ENCODE measurements around the gene PATJ. TPM values are rescaled to one million over a fixed set of nuclear protein-coding genes. Genes with fewer than 3 reads are reported as not detected.
"Not testable (repeated sequence)": the region's sequence is repeated elsewhere in the genome, so short reads cannot be mapped to it uniquely, and the experiment has no call there.

The PATJ gene
- total RNA-seq, 1 experiment from 2014 or later, result 40.0 TPM

DNA sequence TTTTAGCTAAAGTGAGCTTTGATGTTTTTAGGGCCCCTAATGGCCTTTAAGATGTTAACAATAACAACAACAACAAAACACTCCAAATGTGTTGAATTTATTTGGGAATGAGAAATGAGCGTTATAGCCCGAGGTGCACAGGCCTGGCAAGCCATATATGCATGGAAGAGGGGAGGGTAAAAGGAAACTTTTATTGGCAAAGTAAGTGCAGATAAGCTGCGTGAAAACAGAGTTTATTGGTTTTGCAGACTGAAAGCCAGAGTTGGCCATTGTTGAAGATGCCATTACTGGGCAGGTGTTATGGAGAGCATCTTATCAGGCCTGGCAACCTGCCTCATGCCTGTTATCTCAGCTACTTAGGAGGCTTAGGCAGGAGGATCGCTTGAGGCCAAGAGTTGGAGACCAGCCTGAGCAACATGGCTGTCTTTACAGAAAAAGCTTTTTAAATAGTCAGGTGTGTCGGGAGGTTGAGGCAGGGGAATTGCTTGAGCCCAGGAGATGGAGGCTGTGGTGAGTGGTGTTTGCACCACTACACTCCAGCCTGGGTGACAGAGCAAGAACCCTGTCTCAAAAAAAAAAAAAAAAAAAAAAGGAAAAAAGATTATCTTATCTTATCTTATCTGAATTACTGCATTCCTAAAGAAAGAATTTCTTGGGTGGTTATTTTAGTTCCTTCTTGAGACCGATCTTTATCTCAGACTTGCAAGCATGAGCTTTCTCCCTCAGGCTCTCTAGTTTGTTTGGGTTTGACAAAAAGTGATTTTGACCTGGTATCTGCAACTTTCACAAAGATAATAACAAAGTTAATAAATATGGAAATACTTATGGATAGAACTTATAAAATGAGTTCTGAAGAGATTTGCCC lies 1.7 kb downstream of the PATJ start:
- in situ Hi-C loops (cut with HindIII; ENCODE audit: low pct_unique_long_range_greater_than_20kb, low sequenced_read_pairs), result no loop called here
- DNase-seq (ENCODE audit: low read depth), result peak; percentile 52

DNA sequence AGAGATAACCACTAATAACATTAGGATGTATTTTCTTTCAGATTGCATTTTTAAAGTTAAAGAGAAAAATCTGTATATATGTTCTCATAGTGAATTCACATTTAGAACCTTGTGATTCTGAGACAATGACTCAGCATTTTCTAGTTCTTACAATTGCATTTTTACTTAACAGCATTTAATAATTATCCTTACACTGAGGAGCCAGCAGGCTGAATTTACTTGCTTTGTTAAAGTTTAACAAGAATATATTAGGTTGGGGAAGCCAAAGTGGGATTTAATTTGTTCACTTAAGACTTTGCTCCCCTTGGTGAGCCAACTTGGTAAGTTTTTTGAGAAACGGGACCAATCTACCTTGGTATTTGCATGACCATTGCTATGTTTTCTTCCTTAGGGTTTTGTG lies 4.5 kb downstream of the PATJ start:
- DNase-seq (ENCODE audit: low read depth), result peak; percentile 65
- in situ Hi-C loops (cut with HindIII; ENCODE audit: low pct_unique_long_range_greater_than_20kb, low sequenced_read_pairs), result no loop called here

DNA sequence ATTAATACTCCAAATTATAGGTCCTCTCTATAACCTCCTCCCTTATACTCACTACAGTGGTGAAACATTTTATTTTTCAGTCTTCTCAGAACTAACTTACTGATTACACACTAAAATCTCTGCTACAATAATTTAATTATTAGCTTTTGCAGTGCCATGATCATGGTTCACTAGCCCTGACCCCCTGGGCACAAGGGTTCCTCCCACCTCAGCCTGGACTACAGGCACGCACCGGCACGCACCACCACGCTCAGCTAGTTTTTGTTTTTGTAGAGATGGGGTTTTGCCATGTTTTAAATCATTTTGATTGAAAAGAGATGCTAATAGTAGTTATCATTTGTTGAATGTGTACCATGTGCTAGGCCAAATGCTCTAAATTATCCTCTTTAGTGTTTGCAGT lies 6.3 kb downstream of the PATJ start:
- DNase-seq (ENCODE audit: low read depth), result peak; percentile 80
- in situ Hi-C loops (cut with HindIII; ENCODE audit: low pct_unique_long_range_greater_than_20kb, low sequenced_read_pairs), result no loop called here

DNA sequence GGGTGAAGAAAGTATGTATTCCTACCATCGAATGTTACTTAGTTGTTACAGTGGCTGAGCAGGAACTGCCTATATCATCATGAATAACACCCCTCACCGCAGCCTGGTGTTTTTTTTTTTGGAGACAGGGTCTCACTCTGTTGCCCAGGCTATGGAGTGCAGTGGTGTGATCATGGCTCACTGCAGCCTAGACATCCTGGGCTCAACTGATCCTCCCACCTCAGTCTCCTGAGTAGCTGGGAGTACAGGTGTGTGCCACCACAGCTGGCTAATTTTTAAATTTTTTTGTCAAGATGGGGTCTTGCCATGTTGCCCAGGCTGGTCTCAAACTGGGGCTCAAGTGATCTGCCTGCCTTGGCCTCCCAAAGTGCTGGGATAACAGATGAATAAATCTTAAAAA lies 7.3 kb downstream of the PATJ start:
- in situ Hi-C loops (cut with HindIII; ENCODE audit: low pct_unique_long_range_greater_than_20kb, low sequenced_read_pairs), result no loop called here
- DNase-seq (ENCODE audit: low read depth), result peak; percentile 52

DNA sequence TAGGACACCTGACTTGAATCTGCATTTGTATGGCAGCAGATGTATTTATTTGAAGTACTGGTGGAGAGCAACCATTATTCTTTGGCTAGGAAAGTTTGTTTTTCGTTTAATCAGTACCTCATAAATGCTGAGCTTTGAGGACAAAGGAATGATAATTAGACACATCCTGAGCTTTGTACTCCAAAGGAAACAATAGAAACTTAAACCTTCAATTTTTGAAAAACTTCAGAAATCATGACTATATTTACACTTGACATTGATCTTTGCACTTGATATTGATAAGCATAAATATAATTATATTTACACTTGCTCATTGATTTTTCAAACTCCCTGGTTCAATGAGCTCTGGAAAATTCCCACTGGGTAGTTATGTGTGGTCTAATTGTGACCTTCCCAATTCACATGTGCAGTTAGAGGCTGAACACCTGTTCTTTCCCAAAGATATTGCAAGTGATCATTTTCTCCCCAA lies 10.7 kb downstream of the PATJ start:
- no peak for DNase-seq (ENCODE audit: low read depth)
- in situ Hi-C loops (cut with HindIII; ENCODE audit: low pct_unique_long_range_greater_than_20kb, low sequenced_read_pairs), result no loop called here

DNA sequence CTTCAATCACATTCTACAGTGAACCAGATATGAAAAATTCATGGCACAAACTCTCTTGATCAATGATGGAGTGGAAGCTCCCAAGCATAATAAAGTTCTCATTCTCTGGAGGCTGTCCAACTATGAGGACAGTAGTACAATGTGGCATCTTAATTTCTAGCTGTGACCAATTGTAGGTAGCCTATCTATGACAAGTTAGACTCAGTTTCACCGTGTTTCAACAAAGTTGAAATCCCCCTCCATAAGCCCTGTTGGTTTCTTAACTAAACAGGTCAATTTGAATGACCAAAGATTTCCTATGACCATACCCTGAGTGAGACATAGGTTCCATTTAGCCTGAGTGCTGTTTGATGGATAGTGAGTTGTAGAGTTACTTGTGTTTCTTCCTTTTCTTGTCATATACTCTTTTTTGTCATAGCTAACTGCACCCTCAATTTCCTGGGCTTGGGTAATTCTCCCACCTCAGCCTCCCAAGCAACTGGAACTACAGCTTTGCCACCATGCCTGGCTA lies 11.8 kb downstream of the PATJ start:
- in situ Hi-C loops (cut with HindIII; ENCODE audit: low pct_unique_long_range_greater_than_20kb, low sequenced_read_pairs), result no loop called here
- DNase-seq (ENCODE audit: low read depth), result no peak

DNA sequence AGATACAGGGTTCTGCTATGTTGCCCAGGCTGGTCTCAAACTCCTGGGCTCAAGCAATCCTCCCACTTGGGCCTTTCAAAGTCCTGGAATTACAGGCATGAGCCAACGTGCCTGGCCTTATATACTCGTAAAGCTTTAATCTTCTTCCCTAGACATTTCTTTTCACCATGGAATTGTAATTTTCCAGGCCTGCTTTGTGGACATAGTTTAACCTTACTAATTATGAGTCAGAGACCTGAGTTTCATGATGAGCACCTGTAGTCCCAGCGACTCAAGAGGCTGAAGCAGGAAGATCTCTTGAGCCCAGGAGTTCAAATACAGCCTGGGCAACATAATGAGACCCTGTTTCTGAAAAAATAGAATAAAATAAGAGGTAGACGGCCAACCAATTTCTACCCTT lies 12.3 kb downstream of the PATJ start:
- in situ Hi-C loops (cut with HindIII; ENCODE audit: low pct_unique_long_range_greater_than_20kb, low sequenced_read_pairs), result no loop called here
- peak; percentile 80 for DNase-seq (ENCODE audit: low read depth)

DNA sequence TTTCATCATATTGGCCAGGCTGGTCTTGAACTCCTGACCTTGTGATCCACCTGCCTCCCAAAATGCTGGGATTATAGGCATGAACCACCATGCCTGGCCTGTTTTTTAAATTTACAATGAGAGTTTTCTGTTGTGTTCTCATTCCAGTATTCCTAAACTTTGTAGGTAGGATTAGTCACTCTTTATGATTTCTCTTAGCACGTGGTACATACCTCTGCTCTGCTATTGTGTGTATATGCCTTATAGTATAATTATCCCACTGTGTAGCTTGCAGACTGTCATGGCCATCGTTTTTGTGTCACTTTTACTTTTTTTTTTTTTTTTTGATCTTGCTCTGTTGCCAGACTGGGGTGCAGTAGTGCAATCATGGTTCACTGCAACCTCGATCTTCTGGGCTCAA lies 14.5 kb downstream of the PATJ start:
- DNase-seq (ENCODE audit: low read depth), result no peak
- in situ Hi-C loops (cut with HindIII; ENCODE audit: low pct_unique_long_range_greater_than_20kb, low sequenced_read_pairs), result no loop called here

DNA sequence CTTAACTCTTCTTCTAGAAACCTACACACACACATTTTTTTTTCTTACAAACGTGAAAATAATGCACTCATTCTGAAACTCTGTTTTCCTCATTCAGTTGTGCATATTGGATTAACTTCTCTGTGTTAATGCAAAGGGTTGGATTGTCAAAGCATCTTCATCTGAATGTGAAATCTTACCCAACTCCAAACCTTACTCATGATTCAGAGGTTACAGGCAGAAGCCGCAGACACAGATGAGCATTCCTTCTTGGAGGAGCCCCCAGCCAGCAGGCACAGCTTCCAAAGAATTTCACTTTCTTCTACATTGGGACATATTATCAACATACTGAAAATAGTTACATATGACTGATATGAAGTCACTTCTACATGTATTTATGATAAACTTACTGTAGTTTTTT lies 15.7 kb downstream of the PATJ start:
- in situ Hi-C loops (cut with HindIII; ENCODE audit: low pct_unique_long_range_greater_than_20kb, low sequenced_read_pairs), result no loop called here
- no peak for DNase-seq (ENCODE audit: low read depth)

DNA sequence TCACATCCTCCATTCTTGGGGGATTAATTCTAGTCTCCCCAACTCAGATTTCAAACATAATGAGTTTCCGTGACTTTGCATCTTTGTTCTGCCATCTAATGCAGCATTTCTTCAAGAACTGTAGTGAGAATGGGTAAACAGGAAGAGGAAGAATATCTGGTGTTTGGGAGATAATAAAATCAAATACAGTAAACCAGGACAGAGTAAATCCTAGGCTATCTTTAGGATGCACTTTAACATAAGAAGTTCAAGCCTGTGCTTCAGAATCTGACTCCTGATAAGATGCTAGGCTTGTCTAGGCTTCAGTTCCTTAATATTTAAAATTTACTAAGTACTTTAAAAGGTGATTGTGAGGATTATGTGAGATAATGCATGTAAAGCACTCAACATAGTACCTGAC lies 27.9 kb downstream of the PATJ start:
- no peak for DNase-seq (ENCODE audit: low read depth)
- in situ Hi-C loops (cut with HindIII; ENCODE audit: low pct_unique_long_range_greater_than_20kb, low sequenced_read_pairs), result no loop called here

DNA sequence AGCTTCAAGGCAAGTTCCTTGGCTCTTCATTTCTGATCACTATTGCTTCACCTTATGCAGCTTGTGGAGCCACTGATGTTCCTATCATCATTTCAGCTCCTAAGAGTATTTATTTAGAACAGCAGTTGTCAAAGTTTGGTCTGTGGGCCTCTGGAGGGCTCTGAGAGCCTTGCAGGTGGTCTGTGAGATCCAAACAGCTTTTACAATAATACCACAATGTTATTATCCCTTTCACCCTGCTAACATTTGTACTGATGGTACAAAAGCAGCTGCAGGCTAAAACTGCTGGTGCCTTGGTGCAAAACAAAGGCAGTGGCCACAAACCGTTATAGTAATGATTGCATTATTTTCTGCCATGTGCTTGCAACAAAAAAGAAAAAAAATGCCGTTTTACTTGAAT lies 33.8 kb downstream of the PATJ start:
- no peak for DNase-seq (ENCODE audit: low read depth)
- in situ Hi-C loops (cut with HindIII; ENCODE audit: low pct_unique_long_range_greater_than_20kb, low sequenced_read_pairs), result no loop called here

DNA sequence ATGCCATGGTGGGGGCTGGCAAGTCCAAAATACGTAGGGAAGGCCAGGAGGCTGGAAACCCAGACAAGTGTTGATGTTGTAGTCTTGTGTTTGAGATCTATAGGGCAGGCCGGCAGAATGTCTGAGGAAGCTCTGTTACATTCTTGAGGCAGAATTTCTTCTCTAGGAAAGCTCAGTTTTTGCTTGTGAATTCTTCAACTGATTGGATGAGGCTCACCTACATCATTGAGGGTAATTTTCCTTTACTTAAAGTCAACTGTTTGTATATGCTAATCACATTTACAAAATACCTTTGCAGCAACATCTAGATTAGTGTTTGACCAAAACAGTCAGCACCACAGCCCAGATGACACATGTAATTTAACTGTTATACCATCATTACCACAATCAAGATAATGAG lies 37.0 kb downstream of the PATJ start:
- DNase-seq (ENCODE audit: low read depth), result no peak
- in situ Hi-C loops (cut with HindIII; ENCODE audit: low pct_unique_long_range_greater_than_20kb, low sequenced_read_pairs), result no loop called here

DNA sequence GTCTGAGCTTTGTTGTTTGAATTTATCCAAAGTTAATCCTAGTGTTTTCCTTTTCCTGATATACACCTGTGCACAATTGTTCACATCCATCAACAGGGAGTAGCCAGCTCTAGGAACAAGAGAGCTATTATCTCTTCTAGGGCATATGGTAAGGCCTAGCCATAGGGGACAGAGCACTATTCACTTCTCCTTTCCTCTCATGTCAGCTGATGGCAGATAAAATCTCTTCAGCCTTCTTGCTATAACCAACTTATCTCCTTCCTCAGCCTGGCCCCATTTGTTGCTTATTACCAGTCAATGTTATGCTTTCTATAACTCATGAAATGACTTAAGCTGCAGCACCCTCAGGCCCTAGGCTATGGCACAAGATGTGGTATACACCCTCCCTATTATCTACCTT lies 38.9 kb downstream of the PATJ start:
- in situ Hi-C loops (cut with HindIII; ENCODE audit: low pct_unique_long_range_greater_than_20kb, low sequenced_read_pairs), result no loop called here

DNA sequence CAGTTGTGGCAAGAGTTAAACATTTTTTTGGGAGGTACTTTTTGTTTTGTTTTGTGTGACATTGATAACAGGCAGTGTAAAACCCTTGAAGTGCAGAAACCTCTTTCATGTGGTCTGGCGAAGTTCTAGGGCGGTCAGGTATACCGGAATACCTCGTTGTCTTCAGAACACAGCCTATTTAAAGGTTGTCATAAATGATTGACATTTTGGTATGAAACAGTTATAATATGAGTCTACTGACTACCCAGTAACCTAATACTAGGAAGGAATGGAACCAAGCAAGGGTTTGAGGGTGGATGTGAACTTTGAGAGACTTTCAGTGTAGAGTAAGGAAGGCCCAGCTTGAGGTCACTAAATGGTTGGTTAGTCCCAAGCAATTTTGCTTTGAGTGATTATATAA lies 40.5 kb downstream of the PATJ start:
- in situ Hi-C loops (cut with HindIII; ENCODE audit: low pct_unique_long_range_greater_than_20kb, low sequenced_read_pairs), result no loop called here
- DNase-seq (ENCODE audit: low read depth), result peak; percentile 66

More for the DNA sequence above, 38.9 kb downstream of the PATJ start:
- DNase-seq (ENCODE audit: low read depth), result no peak

DNA sequence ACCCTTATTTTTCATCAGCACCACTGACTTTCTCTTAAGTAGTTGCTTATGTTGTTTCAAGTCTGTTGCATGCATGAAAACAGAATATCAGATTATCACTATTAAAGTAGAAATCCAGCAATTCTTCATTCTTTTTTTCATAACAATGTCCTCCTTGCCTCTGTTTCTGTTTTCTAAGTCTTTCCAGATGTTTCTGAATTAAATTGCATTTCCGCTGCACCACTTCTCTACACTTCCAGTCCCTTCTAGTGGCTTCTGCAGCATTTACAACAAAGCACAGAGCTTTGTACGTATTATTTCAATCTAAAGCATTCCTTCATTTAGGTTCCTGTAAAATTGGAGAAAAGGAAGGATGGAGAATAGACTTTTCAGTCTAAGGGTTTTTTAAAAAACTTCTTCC lies 42.4 kb downstream of the PATJ start:
- DNase-seq (ENCODE audit: low read depth), result no peak
- in situ Hi-C loops (cut with HindIII; ENCODE audit: low pct_unique_long_range_greater_than_20kb, low sequenced_read_pairs), result no loop called here

DNA sequence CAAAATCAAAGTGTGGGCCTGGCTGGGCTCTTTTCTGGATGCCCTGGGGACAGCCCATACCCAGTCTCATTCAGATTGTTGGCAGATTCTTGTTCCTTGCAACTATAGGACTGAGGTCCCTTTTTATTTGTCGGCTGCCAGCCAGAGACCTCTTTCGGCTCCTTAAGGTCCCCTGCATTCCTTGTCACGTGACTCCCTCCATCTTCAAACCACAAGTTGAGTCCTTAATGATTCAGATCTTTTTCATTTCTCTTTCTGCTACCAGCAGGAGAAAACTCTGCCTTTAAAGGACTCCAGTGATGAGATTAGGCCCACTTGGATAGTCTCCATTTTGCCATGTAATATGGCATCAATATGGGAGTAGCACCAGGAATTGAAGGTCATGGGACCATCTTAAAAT lies 48.6 kb downstream of the PATJ start:
- in situ Hi-C loops (cut with HindIII; ENCODE audit: low pct_unique_long_range_greater_than_20kb, low sequenced_read_pairs), result no loop called here
- no peak for DNase-seq (ENCODE audit: low read depth)

DNA sequence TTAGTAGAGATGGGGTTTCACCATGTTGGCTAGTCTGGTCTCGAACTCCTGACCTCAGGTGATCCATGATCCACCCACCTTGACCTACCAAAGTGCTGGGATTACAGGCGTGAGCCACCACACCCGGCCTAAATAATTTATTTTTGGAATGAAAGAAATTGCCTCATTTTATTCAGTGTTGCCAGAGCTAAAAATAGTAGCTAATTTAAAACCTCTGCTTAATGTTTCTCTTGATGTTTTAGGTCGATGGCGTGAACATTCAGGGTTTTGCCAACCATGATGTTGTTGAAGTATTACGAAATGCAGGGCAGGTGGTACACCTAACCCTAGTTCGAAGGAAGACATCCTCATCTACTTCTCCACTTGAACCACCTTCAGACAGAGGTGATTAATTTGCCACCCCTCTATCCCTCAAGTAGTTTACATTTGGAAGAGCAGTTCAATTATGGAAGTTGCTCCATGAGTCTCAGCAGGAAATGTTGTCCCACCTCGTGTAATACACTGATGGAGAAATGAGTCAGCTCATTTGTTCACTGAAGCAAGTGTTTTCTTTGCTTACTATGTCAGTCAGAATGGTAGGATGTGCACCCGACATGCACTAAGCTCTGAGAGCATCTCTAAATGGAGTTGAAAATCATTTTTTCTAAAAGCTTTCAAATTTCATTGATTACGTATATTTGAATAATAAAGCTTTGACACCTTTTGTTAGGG lies 54.9 kb downstream of the PATJ start:
- in situ Hi-C loops (cut with HindIII; ENCODE audit: low pct_unique_long_range_greater_than_20kb, low sequenced_read_pairs), result no loop called here
- DNase-seq (ENCODE audit: low read depth), result peak; percentile 69

DNA sequence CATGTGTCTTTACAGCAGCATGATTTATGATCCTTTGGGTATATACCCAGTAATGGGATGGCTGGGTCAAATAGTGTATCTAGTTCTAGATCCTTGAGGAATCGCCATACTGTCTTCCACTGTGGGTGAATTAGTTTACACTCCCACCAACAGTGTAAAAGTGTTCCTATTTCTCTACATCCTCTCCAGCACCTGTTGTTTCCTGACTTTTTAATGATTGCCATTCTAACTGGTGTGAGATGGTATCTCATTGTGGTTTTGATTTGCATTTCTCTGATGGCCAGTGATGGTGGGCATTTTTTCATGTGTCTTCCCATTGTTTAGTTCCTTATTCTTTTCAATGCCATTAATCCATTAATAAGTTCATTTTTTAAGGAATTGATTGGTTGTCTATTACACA lies 58.8 kb downstream of the PATJ start:
- in situ Hi-C loops (cut with HindIII; ENCODE audit: low pct_unique_long_range_greater_than_20kb, low sequenced_read_pairs), result not testable (repeated sequence)

DNA sequence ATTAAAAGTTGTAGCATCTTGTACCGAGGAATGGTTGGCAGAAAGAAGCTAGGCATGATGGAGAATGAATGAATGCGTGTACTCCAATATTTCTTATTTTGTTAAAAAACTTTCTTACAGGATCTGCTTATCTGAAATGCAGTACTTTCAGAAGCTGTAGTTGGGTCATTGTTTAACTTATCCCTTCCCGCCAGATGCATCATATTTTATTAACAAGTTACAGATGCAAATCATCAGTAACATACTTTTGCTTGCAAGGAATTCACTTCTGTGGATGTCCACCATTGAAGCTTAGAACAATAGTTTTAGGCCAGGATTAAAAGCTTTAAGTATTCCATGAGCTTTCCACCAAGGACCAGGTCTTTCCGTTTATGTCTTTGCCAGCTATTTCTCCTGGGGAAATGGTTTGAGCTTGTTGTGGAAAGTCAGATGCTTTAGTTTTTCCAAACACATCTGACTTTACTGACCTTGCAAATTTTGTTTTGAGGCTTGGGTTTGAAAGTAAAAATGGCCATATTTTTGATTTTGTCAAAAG lies 65.4 kb downstream of the PATJ start:
- DNase-seq (ENCODE audit: low read depth), result no peak
- in situ Hi-C loops (cut with HindIII; ENCODE audit: low pct_unique_long_range_greater_than_20kb, low sequenced_read_pairs), result no loop called here

More for the DNA sequence above, 58.8 kb downstream of the PATJ start:
- DNase-seq (ENCODE audit: low read depth), result not testable (repeated sequence)

Measured in Caki2 (cell line).